NCI-H2227 treated with DMSO at 0.1 percent for 48 hours (cell line): Measurements from ENCODE around the gene DENND5B.
"Not testable (repeated sequence)": the region's sequence is repeated elsewhere in the genome, so short reads cannot be mapped to it uniquely, and the experiment has no call there.

Source experiments
- DNase-seq: peaks from one replicate; lab custom pipeline; 2025; lab: John Stamatoyannopoulos, UW

DENND5B gene

GRCh38 chr12:31591380-31591901 is 505 bp upstream of the DENND5B start:
- DNase-seq, result no peak

DNA sequence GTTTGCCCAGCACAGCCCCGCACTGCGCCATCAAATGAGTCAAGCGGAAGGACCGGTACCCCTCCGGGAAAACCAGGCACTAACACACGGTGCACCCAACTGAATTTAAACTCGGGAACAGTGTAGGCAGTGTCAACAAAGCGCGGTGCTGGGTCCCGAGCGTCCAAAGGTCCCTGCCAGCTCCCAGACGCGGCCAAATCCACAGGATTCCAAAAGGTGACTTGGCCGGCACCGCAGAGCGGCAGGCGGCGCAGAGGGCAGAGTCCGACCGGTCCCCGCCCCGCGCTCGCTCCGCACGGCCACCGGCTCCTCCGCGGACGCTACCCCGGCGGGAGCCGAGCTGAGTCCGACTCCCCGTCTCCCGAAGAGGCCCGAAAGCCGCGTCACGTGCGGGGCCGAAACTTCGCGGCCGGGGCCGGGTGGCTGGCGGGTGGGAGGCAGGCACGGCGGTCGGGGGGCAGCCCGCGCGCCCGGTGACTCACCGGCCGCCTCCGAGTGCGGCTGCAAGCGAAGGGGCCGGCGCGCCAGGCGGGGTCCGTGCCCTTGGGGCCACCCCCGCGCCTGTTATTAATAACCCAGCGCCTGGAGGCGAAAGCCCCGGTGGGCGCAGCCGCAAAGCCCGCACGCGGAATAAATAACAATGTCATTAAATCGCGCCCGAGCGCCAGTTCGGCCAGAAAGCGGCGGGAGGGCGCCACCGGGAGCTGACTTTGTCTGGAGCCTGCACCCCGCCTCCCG is 863 bp downstream of the DENND5B start:
- DNase-seq, result peak; percentile 34

GRCh38 chr12:31589598-31589903 is 1.4 kb downstream of the DENND5B start:
- no peak for DNase-seq

DNA sequence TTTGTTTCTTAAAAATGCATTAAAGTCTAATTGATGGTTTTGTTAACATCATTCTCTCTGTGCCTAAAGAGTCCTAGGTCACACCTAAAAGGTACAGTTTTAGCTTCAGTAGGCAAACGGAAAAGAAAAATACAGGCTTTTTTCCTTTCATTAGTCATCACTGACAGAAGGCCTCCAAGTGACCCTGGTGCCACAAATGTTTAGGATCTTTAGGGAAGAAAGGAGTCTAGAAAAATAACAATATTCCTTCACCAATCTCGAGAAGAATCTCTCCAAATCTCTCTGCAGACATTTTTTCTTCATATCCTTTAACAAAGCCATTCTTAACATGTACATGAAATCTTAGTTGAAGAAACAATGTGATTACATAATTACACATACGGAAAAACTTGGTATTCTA is 2.0 kb downstream of the DENND5B start:
- no peak for DNase-seq

- DNase-seq, result no peak
These were observed 4.2 kb downstream of the DENND5B start for GRCh38 chr12:31586728-31587127.

DNA sequence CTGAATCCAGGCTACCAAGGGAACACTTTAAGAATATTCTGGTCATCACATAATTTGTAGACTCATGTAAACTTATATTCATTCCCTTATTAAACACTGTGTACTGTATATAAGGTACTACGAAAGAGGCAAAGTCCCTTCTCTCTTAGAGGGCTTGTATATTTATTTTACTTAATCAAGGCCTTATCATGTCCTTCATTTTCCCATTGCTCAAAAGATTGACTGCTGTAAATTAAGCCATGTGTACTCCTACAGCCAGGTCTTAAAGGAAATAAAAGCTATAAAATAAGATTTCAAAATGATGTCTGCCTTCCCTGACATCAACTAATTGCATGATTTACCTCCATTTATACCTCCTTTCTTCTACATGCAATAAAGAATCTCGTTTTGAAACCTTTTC is 5.0 kb downstream of the DENND5B start:
- DNase-seq, result no peak

DNA sequence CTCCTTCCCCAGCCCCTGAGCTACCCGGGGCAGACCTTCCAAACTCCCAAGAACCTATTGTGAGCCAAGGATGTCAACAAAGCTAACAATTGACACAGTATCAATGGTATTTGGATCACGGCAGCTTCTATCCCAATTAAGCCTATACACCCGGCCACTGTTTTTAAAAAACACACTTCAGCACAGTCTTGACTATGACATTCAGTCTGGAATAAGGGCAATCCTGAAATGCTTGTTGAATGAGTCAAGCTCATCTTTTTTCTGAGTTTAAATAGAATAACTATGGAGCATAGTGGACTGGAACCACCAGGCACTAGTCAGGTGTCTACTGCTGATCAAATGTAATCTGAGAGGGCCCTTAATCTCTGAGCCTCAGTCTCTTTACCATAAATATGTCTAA is 5.7 kb downstream of the DENND5B start:
- DNase-seq, result no peak

DNA sequence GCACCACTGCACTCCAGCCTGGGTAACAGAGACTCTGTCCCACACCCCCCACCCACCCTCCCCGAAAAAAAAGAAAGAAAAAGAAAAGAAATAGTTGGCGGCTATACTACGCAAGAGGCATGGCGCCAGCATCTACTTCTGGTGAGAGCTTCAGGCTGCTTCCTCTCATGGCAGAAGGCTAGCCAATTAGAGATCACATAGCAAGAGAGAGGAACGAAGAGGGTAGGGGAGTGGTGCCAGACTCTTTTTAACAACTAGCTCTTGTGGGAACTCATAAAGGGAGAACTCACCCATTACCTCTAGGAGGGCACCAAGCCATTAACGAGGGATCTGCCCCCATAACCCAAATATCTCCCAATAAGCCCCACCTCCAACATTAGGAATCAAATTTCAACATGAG is 6.2 kb downstream of the DENND5B start:
- DNase-seq, result no peak

DNA sequence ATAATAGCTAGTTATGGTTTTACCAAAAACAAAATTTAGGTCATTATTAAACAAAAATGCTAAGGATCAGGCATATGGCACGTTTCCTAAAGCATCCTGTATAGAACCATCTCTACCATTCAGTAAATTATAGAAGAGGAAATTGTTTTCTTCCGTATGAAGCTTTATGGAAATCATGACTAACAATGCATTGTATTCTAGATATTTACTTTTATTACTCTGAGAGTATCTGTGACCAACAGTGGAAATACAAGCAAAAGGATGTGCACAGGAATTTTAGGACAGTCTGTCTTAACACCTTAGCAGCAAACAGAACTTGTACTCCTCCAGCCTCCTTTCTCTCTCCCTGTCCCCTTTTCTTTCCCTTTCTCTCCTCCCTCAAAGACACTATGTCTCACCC is 7.1 kb downstream of the DENND5B start:
- DNase-seq, result no peak

- DNase-seq, result no peak
These were observed 8.8 kb downstream of the DENND5B start for GRCh38 chr12:31582155-31582554.

DNA sequence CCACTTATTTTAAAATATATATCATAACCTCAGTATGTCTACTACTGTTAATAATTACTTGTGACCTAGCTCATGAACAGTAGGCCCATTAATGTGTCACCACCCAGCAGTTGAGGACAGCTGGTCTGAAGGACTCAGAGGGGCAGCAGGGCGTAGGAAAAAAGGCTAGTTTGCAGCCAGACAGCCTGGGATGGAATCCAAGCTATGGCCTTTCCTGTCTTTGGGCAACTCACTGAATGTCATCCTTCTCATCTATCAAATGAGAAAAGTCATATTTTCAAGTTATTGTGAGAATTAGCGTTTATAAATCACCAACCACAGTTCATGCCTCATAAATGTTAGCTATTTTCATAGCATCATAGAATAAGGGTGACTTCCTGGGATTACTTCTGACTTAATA is 12.3 kb downstream of the DENND5B start:
- no peak for DNase-seq

- no peak for DNase-seq
These were observed 15.9 kb downstream of the DENND5B start for GRCh38 chr12:31574803-31575575.

- DNase-seq, result not testable (repeated sequence)
These were observed 16.6 kb downstream of the DENND5B start for GRCh38 chr12:31574367-31574766.

DNA sequence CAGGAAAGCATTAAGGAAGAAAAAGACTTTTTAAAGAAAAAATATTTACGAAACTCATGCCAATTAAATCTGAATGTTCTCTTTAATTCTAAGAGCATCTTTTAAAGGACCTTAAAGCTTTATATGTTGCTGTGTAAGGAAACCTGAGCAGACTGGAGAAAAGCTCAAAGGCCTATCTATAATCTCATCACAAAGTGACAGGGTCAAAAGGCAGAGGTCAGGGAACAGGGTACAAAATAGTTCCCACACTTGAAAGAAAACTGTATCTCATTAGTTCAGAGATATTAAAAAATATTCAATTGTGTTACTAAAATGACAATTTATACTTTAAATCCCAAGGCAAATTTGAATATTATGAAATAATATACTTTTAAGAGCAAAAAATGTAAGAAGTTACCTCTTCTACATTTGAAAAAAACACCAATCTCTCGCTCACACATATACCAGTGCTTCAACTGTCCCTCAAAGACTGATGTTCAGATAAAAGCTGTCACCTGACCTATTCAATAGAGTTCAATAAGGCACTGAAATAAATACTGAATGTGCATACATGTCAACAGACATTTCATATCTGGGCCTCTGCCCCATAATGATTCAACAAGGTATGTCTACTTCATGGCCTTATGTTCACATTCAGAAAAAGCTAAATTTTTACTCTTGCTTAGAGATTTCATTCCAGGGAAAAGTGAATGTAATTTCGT is 17.9 kb downstream of the DENND5B start:
- DNase-seq, result no peak

GRCh38 chr12:31570880-31571279 is 20.1 kb downstream of the DENND5B start:
- no peak for DNase-seq

DNA sequence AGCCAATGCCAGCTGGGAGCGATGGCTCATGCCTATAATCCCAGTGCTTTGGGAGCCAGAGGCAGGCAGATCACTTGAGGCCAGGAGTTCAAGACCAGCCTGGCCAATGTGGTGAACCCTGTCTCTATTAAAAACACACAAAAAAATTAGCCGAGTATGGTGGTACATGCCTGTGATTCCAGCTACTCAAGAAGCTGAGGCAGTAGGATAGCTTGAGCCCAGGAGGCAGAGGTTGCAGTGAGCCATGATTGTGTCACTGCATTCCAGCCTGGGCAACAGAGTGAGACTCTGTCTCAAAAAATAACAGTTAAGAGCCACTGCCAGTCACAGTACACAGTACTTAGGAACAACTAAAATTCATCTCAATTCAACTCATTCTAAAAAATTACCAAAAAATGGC is 21.4 kb downstream of the DENND5B start:
- not testable (repeated sequence) for DNase-seq

- DNase-seq, result no peak
These were observed 22.4 kb downstream of the DENND5B start for GRCh38 chr12:31568498-31568897.

DNA sequence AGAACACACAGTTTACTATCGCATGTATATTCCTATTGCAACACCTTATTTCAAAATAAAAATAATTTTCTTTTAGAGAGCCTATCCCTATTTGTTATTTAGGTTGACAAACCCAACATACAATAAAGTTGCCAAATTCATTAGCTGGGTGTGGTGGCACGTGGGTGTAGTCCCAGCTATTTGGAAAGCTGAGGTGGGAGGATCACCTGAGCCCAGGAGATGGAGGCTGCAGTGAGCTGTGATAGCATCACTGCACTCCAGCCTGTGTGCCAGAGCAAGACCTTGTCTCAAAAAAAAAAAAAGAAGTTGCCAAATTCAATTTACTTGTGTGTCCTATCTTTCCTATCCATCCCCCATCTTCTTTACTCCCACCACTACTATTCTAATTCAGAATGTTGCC is 23.9 kb downstream of the DENND5B start:
- no peak for DNase-seq

DNA sequence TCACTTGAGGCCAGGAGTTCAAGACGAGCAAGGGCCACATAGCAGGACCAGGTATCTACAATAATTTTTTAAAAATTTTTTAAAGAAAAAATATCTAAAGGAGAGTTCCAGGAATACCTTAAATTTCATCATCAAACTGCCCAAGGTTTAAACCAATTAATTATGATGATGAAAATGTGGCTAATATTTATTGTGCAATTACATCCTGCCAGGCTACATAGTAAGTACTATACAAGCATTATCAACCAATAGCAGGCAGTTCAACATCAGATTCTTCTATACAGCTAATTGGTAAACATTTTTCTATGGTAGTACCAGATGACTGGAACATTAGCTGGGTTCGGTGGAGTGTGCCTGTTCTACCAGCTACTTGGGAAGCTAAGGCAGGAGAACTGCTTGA is 24.4 kb downstream of the DENND5B start:
- no peak for DNase-seq

GRCh38 chr12:31562594-31563328 is 28.2 kb downstream of the DENND5B start:
- DNase-seq, result no peak

- DNase-seq, result no peak
These were observed 30.4 kb downstream of the DENND5B start for GRCh38 chr12:31560516-31560915.

DNA sequence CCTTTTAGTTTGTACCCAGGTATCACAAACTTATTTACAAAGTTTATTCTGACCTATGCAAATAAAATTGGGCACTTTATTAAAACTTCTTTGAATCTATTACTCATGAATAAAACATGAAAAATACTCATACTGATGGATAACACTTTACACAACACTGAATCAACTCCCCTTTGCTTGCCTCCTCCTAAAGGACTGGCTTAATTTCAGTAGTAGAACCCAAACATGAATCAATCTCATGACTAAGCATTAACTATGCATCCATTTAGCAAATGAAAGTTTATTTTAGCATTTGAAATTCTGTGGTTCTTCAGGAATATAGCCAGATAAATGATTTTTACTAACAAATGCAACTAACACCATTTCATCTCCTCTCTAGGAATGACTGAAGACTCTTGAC is 32.4 kb downstream of the DENND5B start:
- DNase-seq, result no peak
